Measurements from ENCODE around the gene DCXR. TPM values are rescaled to one million over a fixed set of nuclear protein-coding genes. Genes with fewer than 3 reads are reported as not detected.

Gene DCXR
- total RNA-seq, 1 experiment from 2014 or later, result 87.8 TPM

- Mint-ChIP-seq H3K9me3 (ENCODE audit: low read depth, unreplicated experiment) (no peaks in the 10 kb centered on the region), H3K4me3 (ENCODE audit: low read depth, unreplicated experiment) (no peak overlapping the region), H3K36me3 (ENCODE audit: insufficient read depth, unreplicated experiment) (peaks cover 25% of the 10 kb centered on the region), H3K4me1 (ENCODE audit: low read depth, unreplicated experiment) (no peaks in the 10 kb centered on the region), H3K27me3 (ENCODE audit: unreplicated experiment) (no peaks in the 10 kb centered on the region), H3K27ac (ENCODE audit: unreplicated experiment) (no peak overlapping the region)
- DNase-seq, result no peak
- CTCF ChIA-PET, result no interaction called here
- no peak for TF ChIP-seq CTCF (IDR thresholded peaks at IDR 0.05; ENCODE audit: unreplicated experiment)
- BruUV-seq (replicated peaks), result no TSS peak
- intact Hi-C loops (cut with micrococcal nuclease; ENCODE audit: unreplicated experiment), result no loop called here
Observed at GRCh38 chr17:81999587-81999975, 37.9 kb downstream of the DCXR start.

GRCh38 chr17:81998691-81999438 is 38.6 kb downstream of the DCXR start:
- Mint-ChIP-seq H3K9me3 (ENCODE audit: low read depth, unreplicated experiment) (no peaks in the 10 kb centered on the region), H3K4me3 (ENCODE audit: low read depth, unreplicated experiment) (no peak overlapping the region), H3K4me1 (ENCODE audit: low read depth, unreplicated experiment) (no peaks in the 10 kb centered on the region), H3K27me3 (ENCODE audit: unreplicated experiment) (no peaks in the 10 kb centered on the region), H3K36me3 (ENCODE audit: insufficient read depth, unreplicated experiment) (peaks cover 24% of the 10 kb centered on the region), H3K27ac (ENCODE audit: unreplicated experiment) (no peak overlapping the region)
- no peak for DNase-seq
- intact Hi-C loops (cut with micrococcal nuclease; ENCODE audit: unreplicated experiment), result no loop called here
- CTCF ChIA-PET, result no interaction called here
- TF ChIP-seq CTCF (IDR thresholded peaks at IDR 0.05; ENCODE audit: unreplicated experiment), result no peak
- no TSS peak for BruUV-seq (replicated peaks)

- no peak for TF ChIP-seq CTCF (IDR thresholded peaks at IDR 0.05; ENCODE audit: unreplicated experiment)
- Mint-ChIP-seq H3K27me3 (ENCODE audit: unreplicated experiment) (no peaks in the 10 kb centered on the region), H3K9me3 (ENCODE audit: low read depth, unreplicated experiment) (no peaks in the 10 kb centered on the region), H3K4me3 (ENCODE audit: low read depth, unreplicated experiment) (no peak overlapping the region), H3K4me1 (ENCODE audit: low read depth, unreplicated experiment) (no peaks in the 10 kb centered on the region), H3K36me3 (ENCODE audit: insufficient read depth, unreplicated experiment) (peaks cover 20% of the 10 kb centered on the region), H3K27ac (ENCODE audit: unreplicated experiment) (no peak overlapping the region)
- intact Hi-C loops (cut with micrococcal nuclease; ENCODE audit: unreplicated experiment), result no loop called here
- no TSS peak for BruUV-seq (replicated peaks)
- DNase-seq, result no peak
- CTCF ChIA-PET, result no interaction called here
Observed at GRCh38 chr17:81998212-81998611, 39.3 kb downstream of the DCXR start.

GRCh38 chr17:81996757-81997441 is 40.6 kb downstream of the DCXR start:
- Mint-ChIP-seq H3K4me3 (ENCODE audit: low read depth, unreplicated experiment) (no peak overlapping the region), H3K27ac (ENCODE audit: unreplicated experiment) (no peak overlapping the region), H3K36me3 (ENCODE audit: insufficient read depth, unreplicated experiment) (peaks cover 20% of the 10 kb centered on the region), H3K27me3 (ENCODE audit: unreplicated experiment) (no peaks in the 10 kb centered on the region), H3K4me1 (ENCODE audit: low read depth, unreplicated experiment) (no peaks in the 10 kb centered on the region), H3K9me3 (ENCODE audit: low read depth, unreplicated experiment) (no peaks in the 10 kb centered on the region)
- no peak for DNase-seq
- TF ChIP-seq CTCF (IDR thresholded peaks at IDR 0.05; ENCODE audit: unreplicated experiment), result no peak
- intact Hi-C loops (cut with micrococcal nuclease; ENCODE audit: unreplicated experiment), result no loop called here
- CTCF ChIA-PET, result interaction anchor here (0.6 kb wide), 1 partner anchor 546 kb away, joined by 4 read pairs; no protein-coding TSS in a partner anchor
- no TSS peak for BruUV-seq (replicated peaks)
